ENCODE results near the gene PLA2G6. TPM values are rescaled to one million over a fixed set of nuclear protein-coding genes. Genes with fewer than 3 reads are reported as not detected.

PLA2G6 gene
- total and polyA plus RNA-seq, 2 of the 13 experiments (the other 11 are each of a cell fraction or from before 2014, with no cell fraction given): 4.8 to 11.5 TPM

DNA sequence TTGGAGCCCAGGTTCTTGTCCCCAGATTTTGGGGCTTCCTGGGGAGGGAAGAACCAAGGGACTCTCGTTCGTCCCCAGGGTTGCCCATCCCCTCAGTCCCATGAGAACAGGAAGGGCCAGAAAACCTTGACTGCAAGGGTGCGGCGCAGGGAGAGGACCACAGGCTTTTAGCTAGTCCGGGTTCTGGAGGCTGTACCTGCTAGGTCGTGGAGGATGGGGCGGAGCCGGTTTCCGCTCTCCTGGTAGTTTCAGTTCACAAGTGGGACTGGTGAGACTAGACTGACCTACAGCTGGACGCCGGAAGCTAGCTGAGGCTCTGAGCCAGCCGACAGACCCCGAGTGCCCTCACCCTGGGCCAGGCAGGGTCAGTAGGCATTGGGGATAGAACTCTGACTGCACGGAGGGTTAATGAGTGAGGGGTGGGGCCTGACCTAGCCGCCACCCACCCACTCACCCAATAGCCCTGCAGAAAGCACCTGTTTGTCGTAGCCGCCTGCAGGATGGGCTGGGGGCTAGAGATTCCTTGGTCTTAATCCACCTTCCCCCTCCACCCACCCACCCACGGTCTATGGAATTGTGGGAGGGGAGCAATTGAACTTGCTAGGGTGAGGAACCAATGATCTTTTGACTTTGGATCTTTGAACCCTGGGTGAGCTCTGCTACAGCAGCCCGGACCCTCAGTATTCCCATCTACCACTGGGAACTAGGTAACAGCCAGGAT lies 21.6 kb upstream of the PLA2G6 start (continued):
- TF ChIP-seq DRAP1 (CRISPR knock-in tag; IDR thresholded peaks at IDR 0.05) (peak; percentile 62), SOX13 (IDR thresholded peaks at IDR 0.05) (no peak), SOX13 (CRISPR knock-in tag; conservative IDR thresholded peaks at IDR 0.05 in 1 of 2, IDR thresholded peaks at IDR 0.05 in 1 of 2) (0 out of 4 replicates have a peak, but pooled peaks of 1 of the 2 experiments have one; percentile 2), SP1 (IDR thresholded peaks at IDR 0.05) (no peak), SP1 (CRISPR knock-in tag; IDR thresholded peaks at IDR 0.05) (0 out of 2 replicates have a peak, but pooled peaks have one; percentile 12), GLI4 (CRISPR knock-in tag; IDR thresholded peaks at IDR 0.05; ENCODE audit: borderline replicate concordance) (0 out of 2 replicates have a peak, but pooled peaks have one; percentile 25), ZNF350 (CRISPR knock-in tag; IDR thresholded peaks at IDR 0.05; ENCODE audit: borderline replicate concordance, low read depth) (0 out of 2 replicates have a peak, but pooled peaks have one; percentile 8), ZNF652 (CRISPR knock-in tag; IDR thresholded peaks at IDR 0.05; ENCODE audit: borderline replicate concordance, low read depth) (peak; percentile 80), SP5 (CRISPR knock-in tag; IDR thresholded peaks at IDR 0.05; ENCODE audit: borderline replicate concordance, low read depth) (0 out of 2 replicates have a peak, but pooled peaks have one; percentile 8), ZNF687 (CRISPR knock-in tag; IDR thresholded peaks at IDR 0.05) (peak; percentile 45), ZNF598 (CRISPR knock-in tag; IDR thresholded peaks at IDR 0.05; ENCODE audit: borderline replicate concordance) (peak; percentile 61; the same call in 1 of the 2 replicates), BATF2 (CRISPR knock-in tag; IDR thresholded peaks at IDR 0.05) (no peak)
- TF ChIP-seq, protein P1, sequence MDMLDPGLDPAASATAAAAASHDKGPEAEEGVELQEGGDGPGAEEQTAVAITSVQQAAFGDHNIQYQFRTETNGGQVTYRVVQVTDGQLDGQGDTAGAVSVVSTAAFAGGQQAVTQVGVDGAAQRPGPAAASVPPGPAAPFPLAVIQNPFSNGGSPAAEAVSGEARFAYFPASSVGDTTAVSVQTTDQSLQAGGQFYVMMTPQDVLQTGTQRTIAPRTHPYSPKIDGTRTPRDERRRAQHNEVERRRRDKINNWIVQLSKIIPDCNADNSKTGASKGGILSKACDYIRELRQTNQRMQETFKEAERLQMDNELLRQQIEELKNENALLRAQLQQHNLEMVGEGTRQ (IDR thresholded peaks at IDR 0.05; ENCODE audit: low read depth, low read length): no peak
- TF ChIP-seq, protein P1 (CRISPR knock-in tag; IDR thresholded peaks at IDR 0.05; ENCODE audit: borderline replicate concordance): peak; percentile 56; the same call in 1 of the 2 replicates
- TF ChIP-seq, protein P2, sequence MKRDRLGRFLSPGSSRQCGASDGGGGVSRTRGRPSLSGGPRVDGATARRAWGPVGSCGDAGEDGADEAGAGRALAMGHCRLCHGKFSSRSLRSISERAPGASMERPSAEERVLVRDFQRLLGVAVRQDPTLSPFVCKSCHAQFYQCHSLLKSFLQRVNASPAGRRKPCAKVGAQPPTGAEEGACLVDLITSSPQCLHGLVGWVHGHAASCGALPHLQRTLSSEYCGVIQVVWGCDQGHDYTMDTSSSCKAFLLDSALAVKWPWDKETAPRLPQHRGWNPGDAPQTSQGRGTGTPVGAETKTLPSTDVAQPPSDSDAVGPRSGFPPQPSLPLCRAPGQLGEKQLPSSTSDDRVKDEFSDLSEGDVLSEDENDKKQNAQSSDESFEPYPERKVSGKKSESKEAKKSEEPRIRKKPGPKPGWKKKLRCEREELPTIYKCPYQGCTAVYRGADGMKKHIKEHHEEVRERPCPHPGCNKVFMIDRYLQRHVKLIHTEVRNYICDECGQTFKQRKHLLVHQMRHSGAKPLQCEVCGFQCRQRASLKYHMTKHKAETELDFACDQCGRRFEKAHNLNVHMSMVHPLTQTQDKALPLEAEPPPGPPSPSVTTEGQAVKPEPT (CRISPR knock-in tag; IDR thresholded peaks at IDR 0.05; ENCODE audit: low read depth): no peak
